ENCODE data around the gene CPS1.

Gene CPS1

DNA sequence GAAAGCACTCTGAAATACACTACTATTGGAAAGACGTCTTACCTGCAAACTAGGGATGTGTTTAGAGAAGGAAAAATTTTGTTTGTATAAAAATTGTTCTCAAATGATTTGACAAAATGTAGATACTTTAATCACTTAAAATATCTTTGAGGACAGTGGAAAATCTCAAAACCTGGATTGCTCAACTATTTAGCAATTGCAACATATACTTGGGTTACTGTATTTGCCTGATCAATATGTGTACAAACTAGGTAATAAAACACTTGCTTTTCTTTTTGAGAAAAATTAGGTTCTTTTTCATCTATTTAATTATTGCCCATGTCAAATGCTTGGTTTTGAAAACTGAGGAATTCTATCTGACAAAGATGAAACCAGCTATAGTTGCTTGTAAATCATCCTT is 60.9 kb downstream of the CPS1 start:
- DNase-seq: no peak

DNA sequence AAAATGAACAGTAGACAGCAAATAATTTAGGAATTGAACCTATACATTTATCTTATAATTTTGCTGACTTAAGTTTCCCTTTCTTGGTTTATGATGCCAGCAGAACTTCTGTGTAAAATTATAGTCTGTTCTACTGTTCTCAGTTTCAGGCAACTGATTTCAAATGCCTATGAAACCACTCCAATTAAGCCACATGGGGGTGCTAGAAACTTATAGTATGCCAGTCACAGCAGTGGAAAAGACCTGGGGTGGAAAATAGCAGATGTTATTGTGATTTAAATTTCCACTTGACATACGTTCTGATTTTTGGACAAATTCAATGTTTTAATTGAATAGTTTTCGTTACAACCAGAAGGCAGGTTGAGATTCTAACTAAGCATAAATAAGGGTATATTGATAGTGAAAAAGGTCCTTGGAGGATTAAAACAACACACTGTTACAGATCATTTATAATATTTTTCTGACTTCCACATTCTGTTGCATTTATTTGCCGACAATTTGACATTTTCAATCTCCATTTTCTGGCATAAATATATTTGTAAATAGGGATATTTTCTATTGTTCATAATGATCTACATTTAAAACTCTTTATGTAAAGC is 61.4 kb downstream of the CPS1 start:
- no peak for DNase-seq

DNA sequence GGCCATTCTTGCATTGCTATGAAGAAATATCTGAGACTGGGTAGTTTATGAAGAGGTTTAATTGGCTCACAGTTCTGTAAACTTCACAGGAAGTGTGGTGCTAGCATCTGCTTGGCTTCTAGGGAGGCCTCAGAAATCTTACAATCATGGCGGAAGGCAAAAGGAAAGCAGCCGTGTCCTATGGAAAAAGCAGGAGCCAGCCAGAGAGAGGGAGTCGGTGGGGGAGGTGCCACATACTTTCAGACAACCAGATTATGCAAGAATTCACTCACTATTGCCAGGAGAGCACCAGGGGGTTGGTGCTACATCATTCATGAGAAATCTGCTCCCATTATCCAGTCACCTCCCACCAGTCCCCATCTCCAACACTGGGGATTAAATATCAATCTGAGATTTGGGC is 64.1 kb downstream of the CPS1 start:
- DNase-seq: no peak

DNA sequence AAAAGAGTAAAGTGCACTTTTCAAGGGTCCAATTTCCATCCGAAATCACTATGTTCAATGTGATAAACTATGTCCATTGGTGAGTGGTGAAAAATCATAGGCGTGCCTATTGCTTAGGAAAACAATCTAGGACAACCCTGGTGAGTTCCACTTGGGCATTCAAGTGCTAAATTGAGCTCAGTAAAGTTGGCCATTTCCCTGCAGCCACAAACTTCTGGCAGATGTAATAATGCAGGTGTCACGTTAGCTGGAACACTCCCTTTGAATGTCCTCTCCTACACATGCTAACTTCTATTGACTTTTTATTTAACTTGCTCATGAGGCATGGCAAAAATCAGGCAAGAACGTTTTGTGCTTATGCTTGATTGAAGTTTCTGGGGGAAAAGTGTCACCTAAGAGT is 67.1 kb downstream of the CPS1 start:
- no peak for DNase-seq

DNA sequence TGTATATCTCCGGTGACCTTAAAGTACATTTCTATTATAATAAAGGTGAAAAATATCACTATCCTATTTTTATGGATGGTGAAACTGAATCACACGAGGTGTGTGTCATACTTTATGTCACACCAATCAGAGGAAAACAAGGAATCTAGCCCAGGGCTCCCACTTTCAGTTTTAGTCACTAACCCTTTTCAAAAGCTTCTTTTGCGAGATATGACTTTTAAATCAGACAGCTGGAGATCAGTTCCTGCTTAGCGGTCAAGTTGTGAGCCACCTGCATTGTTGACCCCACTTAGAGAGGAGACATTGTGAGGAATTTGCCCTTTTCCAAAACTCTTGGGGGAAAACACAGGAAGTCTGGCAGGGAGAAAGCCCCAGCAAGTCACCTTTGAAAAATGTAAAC is 70.5 kb downstream of the CPS1 start:
- no peak for DNase-seq

DNA sequence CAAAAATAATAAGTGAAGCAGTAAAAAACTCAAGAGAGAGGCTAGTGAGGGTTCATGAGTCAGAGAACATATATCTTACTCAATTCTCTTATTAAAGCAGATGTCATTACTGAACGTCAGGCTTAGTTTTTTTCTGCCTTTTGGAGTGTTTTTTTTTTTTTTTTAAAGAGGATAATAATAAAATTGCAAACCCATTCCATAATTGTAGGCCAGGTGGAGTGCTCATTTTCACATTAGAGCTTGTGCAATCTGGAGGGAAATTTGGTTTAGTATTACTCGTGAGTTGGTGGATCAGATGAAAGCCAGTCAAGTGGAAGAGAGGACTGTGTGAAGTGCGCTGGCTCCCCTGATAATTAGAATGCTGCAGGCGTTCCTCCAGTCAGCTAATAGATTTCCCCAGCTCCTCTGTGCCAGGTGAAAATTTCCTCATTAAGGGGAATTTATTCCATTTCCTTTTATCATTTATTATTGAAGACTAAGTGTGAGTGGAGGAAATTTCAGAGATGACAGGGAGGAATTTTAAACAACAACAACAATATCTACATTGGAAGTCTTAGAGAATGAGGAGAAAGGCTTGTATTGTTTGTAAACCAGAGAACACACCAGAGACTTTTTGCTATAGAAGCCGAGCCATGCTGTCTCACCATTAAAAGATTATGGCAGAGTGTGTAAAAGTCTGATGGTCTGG is 74.6 kb downstream of the CPS1 start:
- no peak for DNase-seq

DNA sequence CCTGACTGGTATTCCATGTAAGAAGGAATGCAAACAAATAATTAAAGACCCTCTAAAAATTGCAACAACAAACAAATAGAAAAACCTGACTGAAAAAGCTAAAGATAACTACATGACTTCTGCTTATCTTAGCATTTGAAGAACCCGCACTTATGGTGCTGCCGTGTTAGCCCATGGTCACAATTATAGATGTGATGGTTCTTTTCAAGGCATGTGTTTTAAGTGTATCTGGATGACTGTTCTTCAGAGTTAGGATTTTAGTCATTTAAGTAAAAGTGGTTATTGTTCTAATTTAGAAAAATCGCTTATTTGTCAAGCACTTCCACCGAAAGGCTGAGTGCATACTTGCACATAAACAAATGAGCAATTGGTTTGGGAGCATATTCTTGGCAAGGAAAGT is 77.3 kb downstream of the CPS1 start:
- no peak for DNase-seq

DNA sequence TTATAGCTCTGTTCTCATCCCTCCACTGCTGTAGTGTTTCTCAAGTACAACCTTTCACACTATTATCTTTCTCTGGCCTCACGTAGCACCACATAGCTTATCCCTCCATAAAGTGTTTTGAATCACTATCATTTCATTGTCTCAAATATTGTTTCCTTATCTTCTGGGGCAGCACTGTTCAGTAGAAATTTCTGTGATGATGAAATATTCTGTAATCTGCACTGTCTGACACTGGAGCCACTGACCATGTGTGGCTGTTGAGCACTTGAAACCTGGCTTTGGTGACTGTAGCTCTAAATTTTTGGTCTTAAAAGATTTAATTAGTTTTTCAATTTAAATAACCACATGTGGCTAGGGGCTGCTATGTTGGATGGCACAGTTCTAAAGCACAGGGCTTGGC is 78.9 kb downstream of the CPS1 start:
- no peak for DNase-seq

DNA sequence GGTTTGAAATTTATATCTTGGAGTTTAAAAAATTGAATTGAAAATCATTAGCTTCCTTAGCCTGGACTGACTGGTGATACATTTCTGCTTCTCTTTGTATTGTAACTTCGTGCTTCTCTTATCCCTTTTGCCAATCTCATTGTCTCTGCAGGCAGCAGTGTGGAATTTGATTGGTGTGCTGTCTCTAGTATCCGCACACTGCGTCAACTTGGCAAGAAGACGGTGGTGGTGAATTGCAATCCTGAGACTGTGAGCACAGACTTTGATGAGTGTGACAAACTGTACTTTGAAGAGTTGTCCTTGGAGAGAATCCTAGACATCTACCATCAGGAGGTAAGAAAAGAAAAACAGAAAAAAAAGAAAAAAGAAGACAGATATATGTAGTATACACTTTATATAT is 85.9 kb downstream of the CPS1 start:
- no peak for DNase-seq

DNA sequence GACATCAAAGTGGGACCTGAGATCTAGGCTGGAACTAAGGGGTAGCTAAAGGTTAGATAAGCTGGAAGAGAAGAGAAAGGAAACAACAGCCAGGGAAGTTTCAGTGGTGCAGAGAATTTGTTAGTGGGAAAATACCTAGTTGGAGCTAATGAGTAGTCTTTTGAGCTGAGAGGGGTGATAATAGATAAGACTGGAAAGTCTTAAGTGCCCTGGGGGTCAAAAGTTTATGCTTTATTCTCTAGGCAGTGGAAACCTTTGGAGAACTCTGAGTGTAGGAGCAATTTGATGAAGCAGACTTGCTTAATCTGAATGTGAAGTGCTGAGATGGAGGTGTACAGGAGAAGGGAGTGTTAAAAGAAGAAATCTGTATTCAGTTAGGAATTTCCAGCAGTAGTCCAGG is 90.8 kb downstream of the CPS1 start:
- no peak for DNase-seq

DNA sequence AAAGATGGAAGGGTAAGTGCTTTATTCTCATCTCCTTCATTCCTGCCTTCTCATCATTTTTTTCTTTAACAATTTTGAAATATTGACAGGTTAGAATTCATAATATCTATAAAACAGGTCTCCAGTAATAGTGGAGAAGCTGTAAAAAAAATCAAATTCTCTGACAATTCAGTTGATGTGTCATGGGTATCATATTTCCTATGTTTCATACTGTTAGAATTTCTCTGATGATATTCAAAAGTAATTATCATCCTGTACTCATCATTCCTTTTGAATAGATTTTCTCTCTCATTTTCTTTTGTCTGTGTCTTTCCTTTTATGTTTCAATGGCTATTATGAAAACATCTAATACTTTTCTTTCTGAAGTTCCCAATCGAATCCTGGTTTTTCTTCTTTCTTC is 97.7 kb downstream of the CPS1 start:
- no peak for DNase-seq

DNA sequence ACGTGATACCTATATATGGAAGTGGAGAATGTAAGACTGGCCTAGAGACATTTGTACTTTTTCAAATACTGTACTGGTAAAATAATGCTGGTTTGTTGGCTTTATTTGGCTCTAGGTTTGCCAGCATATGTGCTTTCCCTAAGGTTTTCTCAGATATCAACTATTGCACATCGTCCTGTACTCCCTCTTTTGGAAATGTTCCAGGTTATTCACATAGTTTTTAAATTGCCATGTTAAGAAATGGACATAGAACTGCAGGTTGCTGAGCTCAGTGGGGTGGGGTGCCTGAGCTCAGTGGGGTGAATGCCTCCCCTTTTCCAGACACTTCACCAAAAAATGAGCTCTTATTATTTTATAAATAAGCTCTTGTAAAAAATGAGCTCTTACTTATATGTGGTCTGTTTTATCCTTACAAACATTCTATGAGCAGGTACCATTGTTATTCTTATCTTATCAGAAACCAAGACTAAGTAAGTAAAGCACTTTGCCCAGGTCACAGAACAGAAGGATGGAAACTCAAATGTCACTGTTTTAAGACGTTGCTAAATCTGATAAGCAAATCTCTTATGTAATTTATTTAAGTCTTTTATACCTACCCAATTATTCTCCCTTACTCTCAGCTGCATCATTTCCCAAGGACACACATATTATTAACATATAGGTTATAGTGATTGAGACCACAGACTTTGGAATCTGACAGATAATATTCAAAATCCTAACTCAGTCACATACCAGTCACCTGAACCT is 99.0 kb downstream of the CPS1 start:
- DNase-seq: no peak

DNA sequence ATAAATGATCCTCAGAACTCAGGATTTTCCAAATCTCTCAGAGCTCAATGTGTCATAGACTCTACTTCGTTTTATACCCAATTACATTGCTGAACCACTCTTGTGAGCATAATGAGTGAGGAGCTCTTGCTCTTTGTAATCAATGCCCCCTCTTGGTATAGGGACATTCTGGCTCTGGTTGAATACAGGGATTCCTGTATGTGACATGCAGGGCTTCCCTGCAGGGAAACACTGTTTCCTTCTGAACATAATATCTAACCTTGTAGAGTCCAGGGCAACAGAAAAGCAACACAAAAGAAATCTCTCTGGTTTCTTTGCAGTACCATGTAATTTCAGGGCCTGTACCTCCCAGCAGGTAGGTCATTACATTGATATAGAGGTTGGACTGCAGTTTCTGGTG is 101.5 kb downstream of the CPS1 start:
- DNase-seq: no peak

DNA sequence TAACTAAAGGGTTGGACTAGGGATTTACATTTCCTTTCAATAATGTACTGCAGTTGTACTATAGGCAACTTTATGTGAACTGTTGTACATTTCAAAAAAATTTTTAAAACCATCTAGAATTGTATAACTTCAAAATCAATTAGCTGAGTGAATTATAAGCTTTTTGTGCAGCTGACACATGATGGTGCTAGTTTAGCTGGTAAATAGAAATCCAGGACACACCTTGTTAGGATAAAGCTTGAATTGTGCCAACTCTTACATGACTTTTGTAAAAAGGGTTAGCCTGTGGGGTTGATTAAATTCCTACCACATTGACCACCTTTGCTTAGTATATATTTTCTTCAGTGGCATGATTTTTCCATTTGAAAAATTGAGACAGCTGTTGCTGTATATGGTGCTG is 104.4 kb downstream of the CPS1 start:
- DNase-seq: no peak

DNA sequence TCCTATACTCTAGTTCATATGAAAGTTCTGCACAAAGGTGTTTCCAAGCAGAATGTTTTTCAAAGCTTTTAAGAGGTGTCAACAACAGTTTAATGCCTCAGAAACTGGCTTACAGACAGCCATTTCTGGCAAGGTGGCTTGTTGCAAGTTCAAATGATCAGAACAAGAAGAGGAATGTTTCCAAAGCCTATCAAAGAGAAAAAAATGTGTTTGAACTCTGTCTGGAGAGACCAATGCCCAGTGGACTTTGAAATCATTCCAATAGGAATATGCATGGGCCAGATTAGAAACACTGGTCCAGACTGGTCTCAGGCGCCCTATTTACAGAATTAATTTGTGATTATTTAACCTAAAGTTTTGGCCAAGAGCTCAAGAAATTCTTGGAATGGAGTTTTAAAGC is 106.2 kb downstream of the CPS1 start:
- no peak for DNase-seq

DNA sequence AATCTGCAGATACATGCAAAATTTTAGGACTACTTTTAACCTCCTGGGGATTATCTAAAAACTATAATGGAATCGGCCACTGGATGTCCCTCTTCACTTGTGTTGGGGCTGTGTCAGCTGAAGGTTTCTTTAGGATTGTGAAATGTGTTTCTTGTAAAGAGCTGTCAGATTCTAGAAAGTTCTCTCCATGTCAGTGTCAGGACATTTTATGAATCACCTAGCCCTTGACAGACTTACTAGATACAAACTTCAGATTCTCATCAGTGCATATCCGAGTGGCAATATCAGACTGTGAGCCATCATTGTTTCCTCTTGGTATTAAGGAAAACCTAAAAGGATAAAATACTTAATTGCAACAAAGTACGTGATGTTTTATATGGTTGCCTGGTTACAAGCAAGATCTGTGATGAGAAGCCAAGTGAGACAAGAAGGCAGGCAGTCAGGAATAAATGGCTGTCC is 107.3 kb downstream of the CPS1 start:
- DNase-seq: no peak

DNA sequence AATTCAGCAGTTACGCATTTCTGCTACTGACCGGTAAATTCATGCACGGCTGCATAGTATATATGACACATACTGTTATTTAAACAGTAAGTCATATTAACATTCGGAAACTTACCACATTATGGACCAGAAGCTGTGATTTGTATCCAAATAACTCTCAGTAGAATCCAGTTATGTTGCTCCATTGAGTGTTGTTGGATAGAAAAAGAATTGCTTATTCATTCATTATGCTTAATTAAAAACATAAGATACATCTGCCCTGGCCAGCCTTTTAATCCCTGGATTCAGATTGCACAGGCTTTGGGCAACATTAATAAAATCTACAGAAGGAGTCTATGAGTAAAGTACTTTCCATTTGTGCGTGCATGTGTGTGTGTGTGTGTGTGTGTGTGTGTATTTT is 111.3 kb downstream of the CPS1 start:
- DNase-seq: no peak

DNA sequence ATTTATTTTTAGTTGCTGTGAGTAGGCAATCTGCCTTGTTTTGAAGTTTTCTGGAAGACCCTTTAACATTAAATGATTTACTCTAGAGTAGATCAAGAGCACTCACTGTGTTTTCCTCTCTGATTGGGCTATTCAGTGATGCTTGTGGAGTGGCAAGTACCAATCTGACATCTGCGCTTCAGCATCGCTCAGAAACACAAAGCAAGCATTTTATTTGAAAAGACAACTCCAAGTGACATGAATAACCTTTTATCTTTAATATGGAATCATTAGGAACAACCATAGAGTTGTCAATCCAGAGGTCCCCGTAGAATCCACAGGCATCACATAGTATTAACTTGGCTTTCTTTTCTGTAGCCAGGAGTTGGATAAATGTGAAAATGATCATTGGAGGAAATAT is 114.7 kb downstream of the CPS1 start:
- DNase-seq: no peak

DNA sequence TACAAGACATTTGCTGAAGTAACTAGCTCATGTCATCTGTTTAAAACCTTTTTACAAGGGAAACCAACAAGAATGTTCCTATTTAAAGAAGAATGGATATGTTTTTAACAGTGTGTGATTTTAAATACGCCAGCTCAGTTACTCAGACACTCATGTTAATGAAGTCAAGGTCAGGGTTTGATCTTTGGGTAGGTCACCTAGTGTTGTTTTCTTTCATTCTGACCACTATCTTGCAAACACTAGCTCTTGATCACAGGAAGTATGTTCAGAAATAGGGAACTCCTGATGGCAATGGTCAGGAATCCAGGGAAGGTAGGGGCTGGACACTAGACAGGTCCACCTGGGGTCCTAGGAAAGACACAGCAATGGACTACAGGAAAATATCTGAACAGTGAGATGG is 116.7 kb downstream of the CPS1 start:
- DNase-seq: no peak

DNA sequence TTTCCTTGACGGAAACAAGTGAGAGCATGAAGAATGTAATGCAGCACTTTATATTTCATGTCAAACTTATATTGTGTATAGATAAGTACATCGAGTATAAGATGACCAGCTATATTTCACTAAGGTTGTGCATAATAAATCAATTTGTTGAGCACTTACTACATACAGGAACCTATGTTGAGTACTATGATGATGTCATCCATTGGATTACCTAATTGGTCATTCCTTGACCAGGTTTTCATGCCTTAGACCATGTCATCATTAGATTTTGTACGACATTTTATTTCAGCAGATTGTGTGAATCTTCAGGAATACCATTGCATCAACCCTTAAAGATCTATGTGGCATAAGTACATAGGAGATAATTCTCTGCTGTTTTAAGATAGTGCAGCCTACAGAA is 119.7 kb downstream of the CPS1 start:
- no peak for DNase-seq

DNA sequence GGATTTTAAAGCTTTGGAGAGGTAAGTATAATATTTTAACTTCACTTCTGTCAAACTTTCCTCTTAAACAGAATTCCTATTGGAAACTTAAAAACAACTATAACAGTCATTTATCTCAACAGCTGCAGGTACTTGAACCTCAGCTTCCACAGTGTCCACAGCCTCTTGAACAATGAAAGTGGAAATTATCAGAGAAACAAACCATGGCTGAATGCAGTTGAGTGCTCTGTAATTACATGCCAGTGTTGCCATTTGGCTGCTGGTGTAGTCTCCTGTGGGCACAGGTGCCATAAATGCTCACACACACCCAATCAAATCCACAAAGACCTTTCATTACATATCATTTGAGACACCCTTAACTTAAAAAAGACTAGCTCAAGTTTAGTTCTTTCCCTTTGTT is 125.1 kb downstream of the CPS1 start:
- no peak for DNase-seq

DNA sequence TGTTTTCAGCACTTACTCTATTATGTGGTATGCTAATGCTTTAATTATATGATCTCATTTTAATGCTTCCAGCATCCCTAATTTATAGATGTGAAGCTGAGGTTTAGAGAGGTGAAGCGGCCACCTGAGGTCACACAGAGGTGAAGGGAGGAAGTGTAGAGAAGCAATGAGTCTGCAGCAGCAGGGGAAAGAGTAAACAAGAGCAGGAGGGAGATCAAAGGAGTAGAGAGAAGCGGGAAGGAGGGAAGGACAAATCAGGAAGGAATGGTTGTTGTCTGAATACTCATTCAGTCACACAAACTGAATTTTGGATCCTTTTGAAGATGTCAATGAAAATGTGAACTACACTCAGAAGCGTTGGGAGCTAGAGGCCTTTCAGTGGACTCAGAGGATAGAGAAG is 130.0 kb downstream of the CPS1 start:
- no peak for DNase-seq

DNA sequence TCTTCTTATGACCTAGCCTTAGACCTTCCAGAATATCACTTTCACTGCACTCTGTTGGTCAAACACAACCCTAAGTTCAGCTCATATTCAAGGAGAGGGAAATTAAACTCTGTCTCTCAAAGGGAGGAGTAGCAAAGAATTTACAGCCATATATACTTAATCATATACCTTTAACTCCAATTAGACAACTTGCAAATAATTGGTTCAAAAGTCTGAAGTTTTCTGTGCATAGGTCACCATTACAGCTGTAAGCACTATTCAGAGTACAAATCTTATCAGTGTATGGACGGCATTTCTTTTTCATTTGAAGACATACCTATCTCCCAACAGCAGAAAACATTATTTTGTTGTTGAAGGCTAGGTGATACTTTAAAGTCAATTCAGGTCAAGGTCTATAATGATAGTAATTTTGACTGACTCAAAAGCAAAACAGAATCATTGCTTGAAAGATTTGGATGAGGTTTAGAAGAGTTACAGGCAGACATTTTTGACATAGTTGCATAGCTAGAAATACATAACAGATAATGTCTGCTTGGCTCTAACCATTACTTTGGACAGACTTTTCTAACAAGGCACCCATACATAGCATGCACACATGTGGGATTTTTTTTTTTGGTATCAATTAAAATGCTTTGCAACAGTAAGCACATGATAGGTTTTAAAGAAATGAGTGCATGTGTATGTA is 131.5 kb downstream of the CPS1 start:
- DNase-seq: no peak

DNA sequence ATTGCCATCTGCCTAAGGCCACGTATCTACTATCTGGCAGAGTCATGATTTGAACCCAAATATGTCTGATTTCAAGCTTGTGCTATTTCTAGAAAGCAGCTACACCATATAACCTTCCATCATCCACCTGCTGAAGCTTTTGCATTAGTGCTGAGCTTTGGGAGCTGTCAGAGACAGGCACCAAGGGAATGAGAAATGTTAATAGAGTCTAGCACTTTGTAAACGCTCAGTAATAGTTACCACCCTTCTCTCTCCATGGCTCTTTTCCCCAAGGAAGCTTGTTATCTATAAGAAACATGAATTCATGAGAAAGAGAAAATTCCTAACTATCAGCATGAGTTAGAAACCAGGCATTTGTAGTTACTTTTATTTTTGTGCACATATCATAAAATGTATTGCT is 151.5 kb downstream of the CPS1 start:
- no peak for DNase-seq
